OCI-M2 (cell line): Measurements from ENCODE around the gene CORO6.

Experiments
- DNase-seq: peaks from one replicate; lab custom pipeline; 2025; ENCODE audit not compliant: unreplicated experiment; lab: John Stamatoyannopoulos, UW

Gene CORO6

GRCh38 chr17:29578626-29579485 lies 43.9 kb downstream of the CORO6 start:
- DNase-seq = no peak

- no peak for DNase-seq
Measured at GRCh38 chr17:29577385-29578211, 45.1 kb downstream of the CORO6 start.

- DNase-seq = no peak
Measured at GRCh38 chr17:29577001-29577370, 45.7 kb downstream of the CORO6 start.

- DNase-seq = no peak
Measured at GRCh38 chr17:29576214-29577000, 46.3 kb downstream of the CORO6 start.

GRCh38 chr17:29575511-29576213 lies 47.0 kb downstream of the CORO6 start:
- DNase-seq = no peak

GRCh38 chr17:29574732-29575510 lies 47.8 kb downstream of the CORO6 start:
- DNase-seq = no peak

GRCh38 chr17:29573871-29574731 lies 48.6 kb downstream of the CORO6 start:
- no peak for DNase-seq

GRCh38 chr17:29573558-29573869 lies 49.2 kb downstream of the CORO6 start:
- DNase-seq = no peak

GRCh38 chr17:29572691-29573557 lies 49.8 kb downstream of the CORO6 start:
- DNase-seq = no peak

- DNase-seq = no peak
Measured at GRCh38 chr17:29571883-29572681, 50.6 kb downstream of the CORO6 start.

- DNase-seq = no peak
Measured at GRCh38 chr17:29571486-29571882, 51.2 kb downstream of the CORO6 start.

- no peak for DNase-seq
Measured at GRCh38 chr17:29570521-29570920, 52.2 kb downstream of the CORO6 start.

- DNase-seq = no peak
Measured at GRCh38 chr17:29569245-29569950, 53.3 kb downstream of the CORO6 start.

GRCh38 chr17:29568331-29569244 lies 54.1 kb downstream of the CORO6 start, which contains the start of gene TP53I13:
Gene TP53I13 (plus strand): TSS chr17:29568701. CDS start chr17:29568759, 58 bp downstream.
- no peak for DNase-seq

GRCh38 chr17:29567554-29568330 lies 55.0 kb downstream of the CORO6 start:
- DNase-seq = no peak
